Sigmoid colon (tissue), 7 donors: ENCODE results near the gene PSMA6. TPM values are rescaled to one million over a fixed set of nuclear protein-coding genes. Genes with fewer than 3 reads are reported as not detected.
A peak's percentile ranks its signal among the peaks of the same experiment; 100 is the strongest.

Experiments
- DNase-seq: peaks from one replicate; pipeline ENCODE4 v3.0.0-alpha.2; 2019
- H3K27ac ChIP-seq, 4 donors: fragments of 200-600 bp; sonication (generic); one replicate each; pipeline ENCODE4 v1.5.1; 2016 to 2019; ENCODE audit warnings: mild to moderate bottlenecking in 1 of 4
- H3K27me3 ChIP-seq, 3 donors: fragments of 200-600 bp; sonication (generic); one replicate each; pipeline ENCODE4 v1.5.1; 2019; ENCODE audit warnings: mild to moderate bottlenecking in 1 of 3
- H3K36me3 ChIP-seq, 4 donors: fragments of 200-600 bp; sonication (generic); one replicate each; pipeline ENCODE4 v1.5.1; 2016 to 2019
- H3K4me1 ChIP-seq, 4 donors: fragments of 200-600 bp; sonication (generic); one replicate each; pipeline ENCODE4 v1.5.1; 2017 to 2019
- H3K4me3 ChIP-seq, 4 donors: fragments of 200-600 bp; sonication (generic); one replicate each; pipeline ENCODE4 v1.5.1; 2017 to 2019; ENCODE audit warnings: mild to moderate bottlenecking in 2 of 4, moderate library complexity in 1 of 4
- H3K9me3 ChIP-seq, 4 donors: fragments of 200-600 bp in 3 of 4; sonication (generic) in 3 of 4; one replicate each; pipeline versions ENCODE4 v1.5.1 to v1.6.1; 2013 to 2019
- EP300 ChIP-seq, 4 donors: sonication (generic); formaldehyde crosslinking; IDR thresholded peaks; one replicate each; pipeline ENCODE4 v1.6.1; 2017; ENCODE audit warnings: antibody characterized with exemption in 4 of 4
- POLR2A ChIP-seq, 2 donors: fragments of 450-650 bp; IDR thresholded peaks; one replicate each; pipeline ENCODE4 v1.6.1; 2016; ENCODE audit warnings: antibody characterized with exemption in 2 of 2, mild to moderate bottlenecking in 2 of 2, moderate library complexity in 2 of 2
- POLR2AphosphoS5 ChIP-seq, 4 donors: sonication (generic); formaldehyde crosslinking; IDR thresholded peaks; one replicate each; pipeline ENCODE4 v1.6.1; 2017; ENCODE audit warnings: antibody characterized with exemption in 4 of 4
- WGBS, 2 donors: extraction: QIAGEN DNeasy Blood & Tissue Kit; methylation state at CpG; one replicate each; pipeline ENCODE4 v1.1.7; 2013; 5-methylcytosine and 5-hydroxymethylcytosine counted together
- intact Hi-C: fragments of 100-400 bp; cut with DNase I; formaldehyde crosslinking; loops from one replicate; pipeline ENCODE4 v1.15.1; 2023
- polyA plus RNA-seq, 3 donors: library from polyadenylated mRNA; stranded (reverse); fragments of 200-250 nt; gene quantifications; one replicate each; pipeline ENCODE4 v1.2.3, GENCODE V29; 2013
- total RNA-seq, 4 donors: library from RNA; depleted of rRNA; stranded (reverse); fragments of >200 nt; gene quantifications; one replicate each; pipeline ENCODE4 v1.1.0, GENCODE V29; 2016
- TF ChIP-seq, protein P1 (sequence below), 4 experiments: fragments of 450-650 bp in 3 of 4; fragments of 200-600 bp in 1 of 4; IDR thresholded peaks; one replicate each; pipeline ENCODE4 v1.5.1; 2016 to 2019; ENCODE audit warnings: antibody characterized with exemption in 4 of 4, mild to moderate bottlenecking in 3 of 4, moderate library complexity in 2 of 4
- donor health status: healthy with polysubstance abuse.
- donor health status: Bipolar disorder and iron deficiency.
- donor health status: healthy.

Gene PSMA6
- total and polyA plus RNA-seq, 7 donors: 104 to 344 (median 203) TPM

DNA sequence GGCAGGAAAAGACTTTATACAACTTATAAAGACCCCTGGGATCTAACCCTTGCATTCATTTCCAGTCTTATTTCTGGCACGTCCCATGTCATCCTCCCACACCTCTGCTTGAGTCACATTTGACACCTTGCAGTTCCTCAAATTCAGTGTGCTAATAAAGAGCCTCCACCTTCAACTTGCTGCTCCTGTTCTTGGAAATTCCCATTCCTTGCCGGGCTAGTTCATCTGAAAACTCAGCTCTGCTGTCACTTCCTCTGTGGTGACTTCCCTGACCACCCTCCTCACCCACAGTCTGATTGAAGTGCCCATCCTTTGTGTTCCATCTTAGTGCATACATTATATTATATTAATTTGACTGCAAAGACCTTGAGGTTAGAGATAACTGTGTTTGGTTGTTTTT, 37.4 kb upstream of the PSMA6 start:
- Histone ChIP-seq H3K27ac (no peak overlapping the region), H3K36me3 (no peaks in the 10 kb centered on the region), H3K9me3 (no peaks in the 10 kb centered on the region), H3K27me3 (no peaks in the 10 kb centered on the region), H3K4me1 (no peaks in the 10 kb centered on the region), H3K4me3 (no peak overlapping the region)
- WGBS, 2 donors: 56 to 75% methylated on average over 2 of the region's 2 CpGs
- TF ChIP-seq EP300 (IDR thresholded peaks at IDR 0.05) (no peak), POLR2A (IDR thresholded peaks at IDR 0.05) (no peak), POLR2AphosphoS5 (IDR thresholded peaks at IDR 0.05) (no peak)
- TF ChIP-seq, protein P1, sequence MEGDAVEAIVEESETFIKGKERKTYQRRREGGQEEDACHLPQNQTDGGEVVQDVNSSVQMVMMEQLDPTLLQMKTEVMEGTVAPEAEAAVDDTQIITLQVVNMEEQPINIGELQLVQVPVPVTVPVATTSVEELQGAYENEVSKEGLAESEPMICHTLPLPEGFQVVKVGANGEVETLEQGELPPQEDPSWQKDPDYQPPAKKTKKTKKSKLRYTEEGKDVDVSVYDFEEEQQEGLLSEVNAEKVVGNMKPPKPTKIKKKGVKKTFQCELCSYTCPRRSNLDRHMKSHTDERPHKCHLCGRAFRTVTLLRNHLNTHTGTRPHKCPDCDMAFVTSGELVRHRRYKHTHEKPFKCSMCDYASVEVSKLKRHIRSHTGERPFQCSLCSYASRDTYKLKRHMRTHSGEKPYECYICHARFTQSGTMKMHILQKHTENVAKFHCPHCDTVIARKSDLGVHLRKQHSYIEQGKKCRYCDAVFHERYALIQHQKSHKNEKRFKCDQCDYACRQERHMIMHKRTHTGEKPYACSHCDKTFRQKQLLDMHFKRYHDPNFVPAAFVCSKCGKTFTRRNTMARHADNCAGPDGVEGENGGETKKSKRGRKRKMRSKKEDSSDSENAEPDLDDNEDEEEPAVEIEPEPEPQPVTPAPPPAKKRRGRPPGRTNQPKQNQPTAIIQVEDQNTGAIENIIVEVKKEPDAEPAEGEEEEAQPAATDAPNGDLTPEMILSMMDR (IDR thresholded peaks at IDR 0.05): no peak
- no peak for DNase-seq
- intact Hi-C loops: no loop called here

DNA sequence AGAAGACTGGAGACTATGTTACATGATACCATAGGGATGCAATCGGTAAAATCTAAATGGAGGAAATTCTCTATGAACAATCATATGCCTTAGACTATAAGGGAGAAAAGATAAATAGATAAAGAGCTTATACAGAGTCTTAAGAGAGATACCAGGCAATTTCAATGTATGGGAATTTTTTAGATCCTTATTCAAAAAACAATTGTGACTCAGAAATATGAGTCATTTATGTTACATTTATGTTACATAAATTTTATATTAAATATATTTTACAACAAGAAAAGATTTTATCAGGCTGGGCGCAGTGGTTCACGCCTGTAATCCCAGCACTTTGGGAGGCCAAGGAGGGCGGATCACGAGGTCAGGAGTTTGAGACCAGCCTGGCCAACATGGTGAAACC, 36.5 kb upstream of the PSMA6 start:
- no peak overlapping the region for H3K4me3 ChIP-seq
- 100% methylated on average over 5 of the region's 5 CpGs for WGBS, 2 donors
- H3K27me3 ChIP-seq: no peaks in the 10 kb centered on the region
- intact Hi-C loops: no loop called here
- H3K9me3 ChIP-seq: no peaks in the 10 kb centered on the region
- TF ChIP-seq, protein P1 (IDR thresholded peaks at IDR 0.05): no peak
- TF ChIP-seq POLR2A (IDR thresholded peaks at IDR 0.05) (no peak), EP300 (IDR thresholded peaks at IDR 0.05) (no peak), POLR2AphosphoS5 (IDR thresholded peaks at IDR 0.05) (no peak)
- no peaks in the 10 kb centered on the region for H3K36me3 ChIP-seq
- DNase-seq: no peak
- no peak overlapping the region for H3K27ac ChIP-seq
- H3K4me1 ChIP-seq: no peaks in the 10 kb centered on the region

DNA sequence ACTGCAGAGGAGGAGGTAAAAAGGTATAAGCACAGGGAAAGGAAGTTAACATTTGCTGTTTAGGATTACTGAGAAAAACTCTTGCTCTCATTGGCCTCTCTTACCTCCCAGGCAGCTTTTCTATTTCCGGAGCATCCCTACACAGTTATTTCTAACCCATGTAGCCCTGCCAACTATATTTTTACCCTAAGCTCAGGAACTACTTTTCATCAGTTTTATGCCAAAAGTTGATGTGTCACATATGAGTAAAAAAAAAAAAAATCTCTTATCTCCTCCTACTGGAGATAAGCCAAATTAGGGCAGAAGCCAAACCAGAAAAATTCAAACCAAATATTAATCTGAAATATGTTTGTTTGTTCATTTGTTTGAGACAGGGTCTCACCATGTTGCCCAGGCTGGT, 34.4 kb upstream of the PSMA6 start:
- no peak overlapping the region for H3K4me3 ChIP-seq
- H3K4me1 ChIP-seq: no peaks in the 10 kb centered on the region
- H3K36me3 ChIP-seq: no peaks in the 10 kb centered on the region
- TF ChIP-seq POLR2AphosphoS5 (IDR thresholded peaks at IDR 0.05): no peak
- no peak for DNase-seq
- no peaks in the 10 kb centered on the region for H3K27me3 ChIP-seq
- no peak overlapping the region for H3K27ac ChIP-seq
- intact Hi-C loops: no loop called here
- no peaks in the 10 kb centered on the region for H3K9me3 ChIP-seq
- whole genome bisulfite sequencing, 2 donors: 77 to 96% methylated on average over 1 of the region's 1 CpG

DNA sequence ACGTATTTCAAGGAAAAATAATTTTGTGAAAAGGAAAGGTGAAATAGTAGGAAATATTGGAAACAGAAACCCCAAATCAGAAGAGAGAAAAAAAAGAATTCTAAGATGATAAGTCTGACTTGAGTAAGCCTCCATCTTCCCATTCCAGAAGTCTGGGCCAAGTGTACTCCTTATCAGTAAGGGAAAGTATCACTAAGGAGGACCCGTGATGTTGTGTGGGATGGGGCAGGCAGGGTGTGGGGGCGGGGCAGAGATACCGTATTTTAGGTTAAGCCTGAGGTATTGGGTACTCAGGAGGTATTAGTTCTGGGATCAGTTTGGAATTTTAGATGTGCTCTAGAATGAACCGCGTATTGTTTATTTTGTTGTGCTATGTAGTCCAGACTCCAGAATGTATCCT, 33.8 kb upstream of the PSMA6 start:
- H3K4me1 ChIP-seq: no peaks in the 10 kb centered on the region
- TF ChIP-seq, protein P1 (IDR thresholded peaks at IDR 0.05): no peak
- TF ChIP-seq POLR2AphosphoS5 (IDR thresholded peaks at IDR 0.05): no peak
- no peak for TF ChIP-seq EP300 (IDR thresholded peaks at IDR 0.05)
- no peaks in the 10 kb centered on the region for H3K36me3 ChIP-seq
- H3K9me3 ChIP-seq: no peaks in the 10 kb centered on the region
- no peaks in the 10 kb centered on the region for H3K27me3 ChIP-seq
- no peak overlapping the region for H3K27ac ChIP-seq
- no peak overlapping the region for H3K4me3 ChIP-seq
- WGBS, 2 donors: 84 to 93% methylated on average over 6 of the region's 6 CpGs
- no peak for DNase-seq
- intact Hi-C loops: no loop called here

DNA sequence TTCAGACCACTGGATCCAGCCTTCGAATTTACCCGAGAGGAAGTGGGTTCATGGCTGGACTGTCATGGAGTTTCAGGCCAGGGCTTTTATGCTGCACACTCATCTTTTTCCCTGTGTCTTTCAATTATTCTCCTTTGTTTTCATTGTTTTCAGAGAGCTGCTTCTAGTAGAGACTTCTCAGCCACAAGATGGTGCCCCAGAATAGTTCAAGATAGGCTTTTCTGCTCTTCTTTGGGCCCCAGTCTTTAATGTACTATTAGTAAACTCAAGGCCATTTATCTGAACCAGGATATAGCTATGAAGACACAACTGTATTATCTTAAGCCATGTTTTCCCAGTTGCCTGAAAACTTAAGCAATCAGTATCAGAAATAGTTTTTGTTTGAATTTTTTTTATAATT, 30.4 kb upstream of the PSMA6 start:
- Histone ChIP-seq H3K4me1 (no peaks in the 10 kb centered on the region), H3K27me3 (no peaks in the 10 kb centered on the region), H3K4me3 (no peak overlapping the region), H3K27ac (no peak overlapping the region), H3K9me3 (no peaks in the 10 kb centered on the region), H3K36me3 (peaks cover 0 to 2% (median 0%) of the 10 kb centered on the region in 4 donors)
- DNase-seq: no peak
- intact Hi-C loops: loop anchor here (2.0 kb wide), 1 partner anchor 145 kb away; no protein-coding TSS in a partner anchor
- TF ChIP-seq, protein P1 (IDR thresholded peaks at IDR 0.05): peak in 1 of 4 experiments; percentile 30
- TF ChIP-seq POLR2A (IDR thresholded peaks at IDR 0.05): no peak
- WGBS, 2 donors: 92 to 98% methylated on average over 2 of the region's 2 CpGs
